Trophoblast cell (in vitro differentiated cells and primary cell): ENCODE measurements around the gene PEX14.

ENCODE experiments used
- DNase-seq, 2 donors: peaks; one replicate each; pipeline ENCODE4 v3.0.0-alpha.2; 2016
- H2AFZ ChIP-seq: 2 replicates; pipeline ENCODE4 v1.6.1; 2013; ENCODE audit warnings: low read length, moderate library complexity, mild to moderate bottlenecking; ENCODE audit not compliant: insufficient read depth, poor library complexity
- H2AK5ac ChIP-seq: 2 replicates; pipeline ENCODE4 v1.6.1; 2013; ENCODE audit warnings: mild to moderate bottlenecking, low read length
- H2BK120ac ChIP-seq: 2 replicates; pipeline ENCODE4 v1.6.1; 2013; ENCODE audit warnings: low read length, mild to moderate bottlenecking, moderate library complexity; ENCODE audit not compliant: insufficient read depth, poor library complexity
- H2BK12ac ChIP-seq: 2 replicates; pipeline ENCODE4 v1.6.1; 2013; ENCODE audit warnings: mild to moderate bottlenecking, low read length, moderate library complexity
- H2BK5ac ChIP-seq: 2 replicates; pipeline ENCODE4 v1.6.1; 2013; ENCODE audit warnings: low read length, low read depth, moderate library complexity, mild to moderate bottlenecking; ENCODE audit not compliant: poor library complexity
- H3K14ac ChIP-seq: 2 replicates; pipeline ENCODE4 v1.6.1; 2013; ENCODE audit warnings: mild to moderate bottlenecking, low read length
- H3K18ac ChIP-seq: 2 replicates; pipeline ENCODE4 v1.6.1; 2013; ENCODE audit warnings: mild to moderate bottlenecking, low read length
- H3K23ac ChIP-seq: 2 replicates; pipeline ENCODE4 v1.6.1; 2013; ENCODE audit warnings: low read length
- H3K27ac ChIP-seq: 2 replicates; pipeline ENCODE4 v1.5.1; 2013; ENCODE audit warnings: low read depth, mild to moderate bottlenecking, inconsistent platforms, low read length, moderate library complexity
- H3K27me3 ChIP-seq: 2 replicates; pipeline ENCODE4 v1.6.1; 2013; ENCODE audit warnings: inconsistent platforms, mild to moderate bottlenecking, low read length, moderate library complexity; ENCODE audit not compliant: insufficient read depth
- H3K36me3 ChIP-seq, 2 experiments: 1 replicate in 1 of 2; 2 replicates in 1 of 2; pipeline ENCODE4 v1.6.1; 2013; ENCODE audit warnings: low read length in 2 of 2, mild to moderate bottlenecking in 2 of 2, moderate library complexity in 1 of 2; ENCODE audit not compliant: insufficient read depth in 2 of 2, control insufficient read depth in 1 of 2
- H3K4ac ChIP-seq: 2 replicates; pipeline ENCODE4 v1.6.1; 2013; ENCODE audit warnings: low read depth, mild to moderate bottlenecking, low read length, moderate library complexity
- H3K4me1 ChIP-seq, 2 experiments: 1 replicate in 1 of 2; 2 replicates in 1 of 2; pipeline ENCODE4 v1.6.1; 2013; ENCODE audit warnings: low read length in 2 of 2, mild to moderate bottlenecking in 2 of 2, moderate library complexity in 1 of 2; ENCODE audit not compliant: insufficient read depth in 2 of 2, control insufficient read depth in 1 of 2
- H3K4me2 ChIP-seq: 2 replicates; pipeline ENCODE4 v1.6.1; 2013; ENCODE audit warnings: inconsistent platforms, mild to moderate bottlenecking, low read length, moderate library complexity
- H3K4me3 ChIP-seq: 2 replicates; pipeline ENCODE4 v1.5.1; 2013; ENCODE audit warnings: mild to moderate bottlenecking, low read depth, low read length, inconsistent platforms
- H3K79me1 ChIP-seq: one replicate; pipeline ENCODE4 v1.6.1; 2013; ENCODE audit warnings: low read length
- H3K79me2 ChIP-seq: 2 replicates; pipeline ENCODE4 v1.6.1; 2013; ENCODE audit warnings: low read length, mild to moderate bottlenecking; ENCODE audit not compliant: control insufficient read depth, insufficient read depth, poor library complexity
- H3K9ac ChIP-seq: 2 replicates; pipeline ENCODE4 v1.6.1; 2013; ENCODE audit warnings: mild to moderate bottlenecking, low read length
- H3K9me3 ChIP-seq: 2 replicates; pipeline ENCODE4 v1.6.1; 2013; ENCODE audit warnings: low read depth, mild to moderate bottlenecking, control low read depth, inconsistent platforms, low read length; ENCODE audit not compliant: insufficient read depth
- H4K12ac ChIP-seq: 2 replicates; pipeline ENCODE4 v1.6.1; 2013; ENCODE audit warnings: low read depth, mild to moderate bottlenecking, low read length, moderate library complexity
- H4K8ac ChIP-seq: 2 replicates; pipeline ENCODE4 v1.6.1; 2013; ENCODE audit warnings: low read depth, mild to moderate bottlenecking, low read length, moderate library complexity
- H4K91ac ChIP-seq: one replicate; pipeline ENCODE4 v1.6.1; 2013; ENCODE audit warnings: low read depth, mild to moderate bottlenecking, low read length, moderate library complexity
- WGBS: extraction: QIAGEN DNeasy Blood & Tissue Kit; methylation state at CpG from one replicate; pipeline ENCODE4 v1.1.7; 2013; ENCODE audit warnings: missing lambda C conversion rate; ENCODE audit not compliant: insufficient read length, insufficient coverage; ENCODE audit errors: extremely low coverage; 5-methylcytosine and 5-hydroxymethylcytosine counted together

Gene PEX14

GRCh38 chr1:10536133-10536770 lies 61.5 kb downstream of the PEX14 start:
- Histone ChIP-seq H3K79me1 (no peaks in the 10 kb centered on the region), H3K4me1 (peaks cover 0 to 4% of the 10 kb centered on the region in 2 experiments), H4K91ac (no peak overlapping the region), H3K18ac (no peak overlapping the region), H3K9me3 (no peaks in the 10 kb centered on the region), H3K27ac (no peak overlapping the region), H3K4ac (no peak overlapping the region), H2AFZ (no peak overlapping the region), H3K4me3 (no peak overlapping the region), H2BK12ac (no peak overlapping the region), H4K8ac (no peak overlapping the region), H3K14ac (no peak overlapping the region), H3K4me2 (no peak overlapping the region), H3K36me3 (peaks cover 7 to 8% of the 10 kb centered on the region in 2 experiments), H3K79me2 (no peaks in the 10 kb centered on the region), H4K12ac (no peak overlapping the region), H2AK5ac (no peak overlapping the region), H2BK120ac (no peak overlapping the region), H3K23ac (no peak overlapping the region), H3K9ac (no peak overlapping the region), H3K27me3 (no peaks in the 10 kb centered on the region), H2BK5ac (no peak overlapping the region)
- WGBS: no CpG with 5 or more reads among the region's 14 CpGs
- no peak for DNase-seq

GRCh38 chr1:10537082-10537766 lies 62.5 kb downstream of the PEX14 start:
- Histone ChIP-seq H2AFZ (no peak overlapping the region), H3K79me1 (no peaks in the 10 kb centered on the region), H3K79me2 (no peaks in the 10 kb centered on the region), H2BK12ac (no peak overlapping the region), H2BK5ac (no peak overlapping the region), H3K18ac (no peak overlapping the region), H3K27ac (no peak overlapping the region), H2BK120ac (no peak overlapping the region), H2AK5ac (no peak overlapping the region), H3K4me2 (no peak overlapping the region), H3K23ac (peak overlapping the region; percentile 29), H3K36me3 (peaks cover 12% of the 10 kb centered on the region in 2 experiments), H4K91ac (no peak overlapping the region), H3K27me3 (no peaks in the 10 kb centered on the region), H3K4ac (no peak overlapping the region), H4K12ac (no peak overlapping the region), H3K4me3 (no peak overlapping the region), H3K4me1 (peaks cover 0 to 2% of the 10 kb centered on the region in 2 experiments), H3K9me3 (no peaks in the 10 kb centered on the region), H4K8ac (no peak overlapping the region), H3K9ac (no peak overlapping the region), H3K14ac (no peak overlapping the region)
- DNase-seq: peak in 1 of 2 donors; percentile 53
- WGBS: no CpG with 5 or more reads among the region's 15 CpGs

GRCh38 chr1:10538646-10539355 lies 64.1 kb downstream of the PEX14 start:
- Histone ChIP-seq H3K4me1 (peaks cover 0 to 2% of the 10 kb centered on the region in 2 experiments), H3K18ac (no peak overlapping the region), H2BK5ac (no peak overlapping the region), H2AK5ac (no peak overlapping the region), H3K36me3 (peaks cover 12 to 16% of the 10 kb centered on the region in 2 experiments), H2BK120ac (no peak overlapping the region), H3K4ac (no peak overlapping the region), H4K8ac (no peak overlapping the region), H4K12ac (no peak overlapping the region), H3K27ac (no peak overlapping the region), H3K79me2 (no peaks in the 10 kb centered on the region), H3K9me3 (no peaks in the 10 kb centered on the region), H2BK12ac (no peak overlapping the region), H3K23ac (no peak overlapping the region), H3K4me3 (no peak overlapping the region), H3K27me3 (no peaks in the 10 kb centered on the region), H2AFZ (no peak overlapping the region), H3K14ac (no peak overlapping the region), H3K4me2 (no peak overlapping the region), H3K79me1 (no peaks in the 10 kb centered on the region), H3K9ac (no peak overlapping the region), H4K91ac (no peak overlapping the region)
- no peak for DNase-seq
- no CpG with 5 or more reads among the region's 13 CpGs for WGBS

- Histone ChIP-seq H3K4me2 (no peak overlapping the region), H2AFZ (no peak overlapping the region), H3K79me2 (no peaks in the 10 kb centered on the region), H2BK12ac (no peak overlapping the region), H3K18ac (no peak overlapping the region), H3K4me1 (peaks cover 0 to 2% of the 10 kb centered on the region in 2 experiments), H3K79me1 (no peaks in the 10 kb centered on the region), H3K9me3 (no peaks in the 10 kb centered on the region), H4K91ac (no peak overlapping the region), H3K9ac (no peak overlapping the region), H3K14ac (no peak overlapping the region), H3K27ac (no peak overlapping the region), H3K4me3 (no peak overlapping the region), H2AK5ac (no peak overlapping the region), H3K4ac (no peak overlapping the region), H3K36me3 (peaks cover 12 to 16% of the 10 kb centered on the region in 2 experiments), H3K23ac (no peak overlapping the region), H2BK5ac (no peak overlapping the region), H4K12ac (no peak overlapping the region), H4K8ac (no peak overlapping the region), H2BK120ac (no peak overlapping the region), H3K27me3 (no peaks in the 10 kb centered on the region)
- DNase-seq: no peak
- no CpG with 5 or more reads among the region's 4 CpGs for WGBS
Measured at GRCh38 chr1:10539411-10540043, 64.8 kb downstream of the PEX14 start.
